Measurements from ENCODE around the gene SH3TC1.

SH3TC1 gene

GRCh38 chr4:8198206-8198905 is 734 bp upstream of the SH3TC1 start:
- intact Hi-C loops (cut with DNase I; ENCODE audit: low total_unique reads): no loop called here
- TF ChIP-seq CTCF (IDR thresholded peaks at IDR 0.05): no peak
- Histone ChIP-seq H3K9me3 (no peaks in the 10 kb centered on the region), H3K36me3 (no peaks in the 10 kb centered on the region), H3K27ac (peak overlapping the region; percentile 31 to 46), H3K4me1 (peaks cover 0 to 29% (median 9%) of the 10 kb centered on the region in 4 donors), H3K4me3 (no peak overlapping the region), H3K27me3 (peaks cover 0 to 8% of the 10 kb centered on the region in 2 donors)
- no peak for DNase-seq

- TF ChIP-seq CTCF (IDR thresholded peaks at IDR 0.05): no peak
- Histone ChIP-seq H3K36me3 (no peaks in the 10 kb centered on the region), H3K9me3 (no peaks in the 10 kb centered on the region), H3K4me3 (peak overlapping the region; percentile 38 to 48), H3K27me3 (peaks cover 0 to 5% of the 10 kb centered on the region in 2 donors), H3K27ac (peak overlapping the region; percentile 31 to 46), H3K4me1 (peaks cover 0 to 24% (median 9%) of the 10 kb centered on the region in 4 donors)
- intact Hi-C loops (cut with DNase I; ENCODE audit: low total_unique reads): no loop called here
- DNase-seq: no peak
Measured at GRCh38 chr4:8199594-8200301, 658 bp downstream of the SH3TC1 start.

DNA sequence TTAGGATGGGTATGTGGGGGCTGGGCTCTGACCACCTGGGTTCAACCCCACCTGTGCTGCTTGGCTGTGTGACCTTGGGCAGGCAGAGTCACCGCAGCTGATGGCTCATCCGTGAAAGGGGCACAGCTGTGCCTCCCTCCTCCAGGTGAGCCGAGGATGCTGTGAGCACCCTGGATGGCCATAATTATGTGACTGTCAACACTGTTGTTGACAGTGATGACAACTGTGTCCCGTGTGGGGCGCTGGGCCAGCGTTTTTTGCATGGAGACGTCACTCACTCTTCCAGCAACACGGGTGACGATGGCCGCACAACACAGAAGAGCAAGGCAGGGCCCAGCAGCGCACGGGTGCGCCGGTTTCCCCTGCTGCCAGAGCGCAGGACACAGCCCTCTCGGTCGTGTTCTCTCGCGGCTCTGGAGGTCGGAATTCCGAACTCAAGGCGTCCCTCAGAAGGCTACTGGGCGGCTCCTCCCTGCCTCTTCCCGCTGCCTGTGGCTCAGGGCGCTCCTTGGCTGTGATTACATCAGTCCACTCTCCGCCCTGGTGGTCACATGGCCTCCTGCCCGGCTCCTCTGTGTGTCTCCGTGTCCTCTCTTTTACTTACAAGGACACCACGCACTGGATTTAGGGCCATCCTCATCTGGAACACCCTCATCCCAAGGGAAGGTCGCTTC is 1.3 kb downstream of the SH3TC1 start:
- Histone ChIP-seq H3K27me3 (peaks cover 0 to 5% of the 10 kb centered on the region in 2 donors), H3K4me1 (peaks cover 0 to 24% (median 9%) of the 10 kb centered on the region in 4 donors), H3K36me3 (peaks cover 0 to 4% (median 0%) of the 10 kb centered on the region in 3 donors), H3K27ac (peak overlapping the region; percentile 18 to 46), H3K4me3 (peak overlapping the region; percentile 38 to 48), H3K9me3 (no peaks in the 10 kb centered on the region)
- peak in 1 of 2 donors; percentile 65 for DNase-seq
- intact Hi-C loops (cut with DNase I; ENCODE audit: low total_unique reads): no loop called here
- TF ChIP-seq CTCF (IDR thresholded peaks at IDR 0.05): no peak

GRCh38 chr4:8201321-8201781 is 2.3 kb downstream of the SH3TC1 start:
- Histone ChIP-seq H3K4me1 (peaks cover 0 to 24% (median 9%) of the 10 kb centered on the region in 4 donors), H3K9me3 (no peaks in the 10 kb centered on the region)

More at GRCh38 chr4:8201321-8201781, 2.3 kb downstream of the SH3TC1 start:
- TF ChIP-seq CTCF (IDR thresholded peaks at IDR 0.05): no peak
- Histone ChIP-seq H3K36me3 (peaks cover 0 to 5% (median 0%) of the 10 kb centered on the region in 3 donors), H3K27me3 (peaks cover 0 to 8% of the 10 kb centered on the region in 2 donors), H3K4me3 (peak overlapping the region; percentile 38 to 48), H3K27ac (no peak overlapping the region)
- intact Hi-C loops (cut with DNase I; ENCODE audit: low total_unique reads): no loop called here
- DNase-seq: no peak

Data from tibial artery (tissue), 4 donors.